ENCODE data around the gene S100PBP. TPM values are rescaled to one million over a fixed set of nuclear protein-coding genes. Genes with fewer than 3 reads are reported as not detected.
A peak's percentile ranks its signal among the peaks of the same experiment; 100 is the strongest.

Gene S100PBP
- total and polyA plus RNA-seq, 9 of the 15 experiments (the other 6 are each of a cell fraction or from before 2014, with no cell fraction given) = 22.9 to 60.2 (median 32.9) TPM

DNA sequence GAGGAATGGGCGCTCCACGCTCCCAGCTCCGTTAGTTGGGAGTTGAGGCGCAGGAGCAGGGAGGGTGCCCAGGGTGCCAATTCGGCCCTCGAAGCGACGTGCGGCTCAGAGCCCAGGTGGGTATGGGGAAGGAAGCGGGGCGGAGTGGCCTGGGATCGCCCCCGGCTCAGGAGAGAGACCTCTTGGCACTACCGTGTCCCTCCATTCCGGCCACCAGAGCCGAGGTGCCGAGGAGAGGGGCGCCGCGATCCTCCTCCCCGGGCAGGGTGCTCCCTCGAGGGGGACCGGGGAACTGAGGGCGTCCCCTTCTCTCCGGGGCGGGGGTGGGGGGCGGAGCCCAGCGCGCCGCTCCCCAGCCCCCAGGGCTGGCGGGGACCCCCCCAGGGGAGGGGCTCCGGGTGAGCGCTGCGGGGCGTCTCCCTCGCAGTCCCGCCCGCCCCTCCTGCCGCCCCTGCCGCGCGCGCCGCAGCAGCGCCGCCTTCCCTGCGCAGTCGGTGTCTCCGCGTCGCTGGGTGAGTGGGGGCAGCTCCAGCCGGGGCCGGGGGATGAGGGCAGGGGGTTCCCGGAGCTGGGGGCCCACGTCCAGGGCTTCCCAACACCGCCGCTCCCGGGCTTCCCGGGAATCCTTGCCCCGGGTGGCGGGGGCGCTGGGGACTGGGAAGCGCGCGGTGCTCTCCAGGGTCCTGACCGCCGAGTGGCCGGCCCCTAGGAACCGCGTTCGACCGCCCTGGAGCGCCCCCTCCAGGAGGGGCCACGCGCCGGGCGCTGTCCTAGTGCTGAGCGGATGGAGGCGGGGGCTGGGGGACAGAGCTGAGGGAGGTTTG is 68.8 kb downstream of the S100PBP start, which contains the start of gene HPCA (continued):
- TF ChIP-seq ZNF41 (CRISPR knock-in tag; conservative IDR thresholded peaks at IDR 0.05) (0 out of 2 replicates have a peak, but pooled peaks have one; percentile 54), ZNF282 (CRISPR knock-in tag; IDR thresholded peaks at IDR 0.05) (peak; percentile 99), TFAM (CRISPR knock-in tag; conservative IDR thresholded peaks at IDR 0.05) (no peak), CBX2 (IDR thresholded peaks at IDR 0.05; ENCODE audit: insufficient read depth, low read length, poor library complexity, severe bottlenecking) (no peak), ZNF3 (CRISPR knock-in tag; IDR thresholded peaks at IDR 0.05) (no peak), CREM (IDR thresholded peaks at IDR 0.05; ENCODE audit: low read depth) (peak; percentile 87), CREB1 (IDR thresholded peaks at IDR 0.05) (peak; percentile 56; the same call in 1 of the 2 replicates), CREB1 (CRISPR knock-in tag; IDR thresholded peaks at IDR 0.05) (peak; percentile 92), FOXK2 (conservative IDR thresholded peaks at IDR 0.05 in 1 of 2, IDR thresholded peaks at IDR 0.05 in 1 of 2; ENCODE audit: low read depth in 2 of 2) (no peak), ZNF609 (CRISPR knock-in tag; IDR thresholded peaks at IDR 0.05; ENCODE audit: borderline replicate concordance) (peak; percentile 99), NEUROD1 (IDR thresholded peaks at IDR 0.05; ENCODE audit: borderline replicate concordance, low read depth, low read length, partially characterized antibody) (peak; percentile 54), BCL6 (CRISPR knock-in tag; IDR thresholded peaks at IDR 0.05) (peak; percentile 69; the same call in 1 of the 2 replicates), POLR3G (IDR thresholded peaks at IDR 0.05; ENCODE audit: extremely low read depth, insufficient read length, insufficient replicate concordance) (no peak), ZZZ3 (IDR thresholded peaks at IDR 0.05) (no peak)
- TF ChIP-seq, protein P1, sequence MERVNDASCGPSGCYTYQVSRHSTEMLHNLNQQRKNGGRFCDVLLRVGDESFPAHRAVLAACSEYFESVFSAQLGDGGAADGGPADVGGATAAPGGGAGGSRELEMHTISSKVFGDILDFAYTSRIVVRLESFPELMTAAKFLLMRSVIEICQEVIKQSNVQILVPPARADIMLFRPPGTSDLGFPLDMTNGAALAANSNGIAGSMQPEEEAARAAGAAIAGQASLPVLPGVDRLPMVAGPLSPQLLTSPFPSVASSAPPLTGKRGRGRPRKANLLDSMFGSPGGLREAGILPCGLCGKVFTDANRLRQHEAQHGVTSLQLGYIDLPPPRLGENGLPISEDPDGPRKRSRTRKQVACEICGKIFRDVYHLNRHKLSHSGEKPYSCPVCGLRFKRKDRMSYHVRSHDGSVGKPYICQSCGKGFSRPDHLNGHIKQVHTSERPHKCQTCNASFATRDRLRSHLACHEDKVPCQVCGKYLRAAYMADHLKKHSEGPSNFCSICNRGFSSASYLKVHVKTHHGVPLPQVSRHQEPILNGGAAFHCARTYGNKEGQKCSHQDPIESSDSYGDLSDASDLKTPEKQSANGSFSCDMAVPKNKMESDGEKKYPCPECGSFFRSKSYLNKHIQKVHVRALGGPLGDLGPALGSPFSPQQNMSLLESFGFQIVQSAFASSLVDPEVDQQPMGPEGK (CRISPR knock-in tag; IDR thresholded peaks at IDR 0.05; ENCODE audit: borderline replicate concordance) = no peak
- TF ChIP-seq, protein P2, sequence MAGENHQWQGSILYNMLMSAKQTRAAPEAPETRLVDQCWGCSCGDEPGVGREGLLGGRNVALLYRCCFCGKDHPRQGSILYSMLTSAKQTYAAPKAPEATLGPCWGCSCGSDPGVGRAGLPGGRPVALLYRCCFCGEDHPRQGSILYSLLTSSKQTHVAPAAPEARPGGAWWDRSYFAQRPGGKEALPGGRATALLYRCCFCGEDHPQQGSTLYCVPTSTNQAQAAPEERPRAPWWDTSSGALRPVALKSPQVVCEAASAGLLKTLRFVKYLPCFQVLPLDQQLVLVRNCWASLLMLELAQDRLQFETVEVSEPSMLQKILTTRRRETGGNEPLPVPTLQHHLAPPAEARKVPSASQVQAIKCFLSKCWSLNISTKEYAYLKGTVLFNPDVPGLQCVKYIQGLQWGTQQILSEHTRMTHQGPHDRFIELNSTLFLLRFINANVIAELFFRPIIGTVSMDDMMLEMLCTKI (IDR thresholded peaks at IDR 0.05; ENCODE audit: partially characterized antibody) = no peak
- TF ChIP-seq, protein P3, sequence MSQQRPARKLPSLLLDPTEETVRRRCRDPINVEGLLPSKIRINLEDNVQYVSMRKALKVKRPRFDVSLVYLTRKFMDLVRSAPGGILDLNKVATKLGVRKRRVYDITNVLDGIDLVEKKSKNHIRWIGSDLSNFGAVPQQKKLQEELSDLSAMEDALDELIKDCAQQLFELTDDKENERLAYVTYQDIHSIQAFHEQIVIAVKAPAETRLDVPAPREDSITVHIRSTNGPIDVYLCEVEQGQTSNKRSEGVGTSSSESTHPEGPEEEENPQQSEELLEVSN (IDR thresholded peaks at IDR 0.05; ENCODE audit: borderline replicate concordance in 1 of 2, extremely low read depth in 1 of 2, insufficient read depth in 1 of 2, insufficient read length in 1 of 2, low read depth in 1 of 2, low read length in 1 of 2, poor library complexity in 1 of 2, severe bottlenecking in 1 of 2) = peak in 1 of 2 experiments; percentile 45

Measured in K562 (cell line).